Activated T-cell treated with anti-CD3 and anti-CD28 coated beads, Interleukin-2, amount 50 U/mL, for 1 hour (primary cell): ENCODE results near the gene ME3.

Experiments used
- DNase-seq: peaks from one replicate; pipeline ENCODE4 v3.0.0-alpha.2; 2020

Gene ME3

DNA sequence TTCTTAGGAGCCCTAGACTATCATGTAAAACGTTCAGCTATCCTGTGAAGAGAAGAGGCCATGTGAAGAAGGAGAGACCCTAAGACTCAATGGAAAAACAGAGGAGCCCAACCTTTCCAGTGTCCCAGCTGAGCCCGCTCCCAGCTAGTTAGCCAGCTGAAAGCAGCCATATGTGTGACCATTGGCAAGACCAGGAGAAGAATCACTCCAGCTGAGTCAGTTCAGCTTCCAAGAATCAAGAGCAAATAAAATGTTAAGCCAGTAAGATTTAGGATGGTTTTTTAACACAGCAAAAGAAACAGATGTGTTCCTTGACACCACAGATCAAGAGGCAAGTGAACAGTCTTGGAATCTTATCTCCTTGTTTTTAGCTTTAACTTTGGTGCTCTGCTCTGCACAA, 189.7 kb downstream of the ME3 start:
- no peak for DNase-seq

- DNase-seq = no peak
These were observed 191.0 kb downstream of the ME3 start for GRCh38 chr11:86481399-86481798.

DNA sequence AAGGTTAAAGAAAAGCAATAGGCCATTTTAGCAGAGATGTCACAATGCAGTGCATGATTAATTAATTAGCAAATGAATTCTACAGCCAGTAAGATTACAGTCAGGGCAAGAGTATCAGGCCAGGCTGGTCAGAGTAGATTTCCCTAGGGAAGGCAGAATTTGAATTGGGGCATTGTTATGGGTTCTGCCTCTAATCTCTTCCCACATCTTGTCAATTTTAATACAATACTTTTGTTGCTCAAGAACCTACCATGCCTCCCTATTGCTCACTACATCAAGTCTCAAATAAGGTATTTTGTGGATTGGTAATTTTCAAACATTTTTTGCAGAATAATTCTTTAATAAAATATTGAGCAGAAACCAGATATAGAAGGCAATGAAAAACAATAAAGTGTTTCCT, 194.1 kb downstream of the ME3 start:
- DNase-seq = no peak

DNA sequence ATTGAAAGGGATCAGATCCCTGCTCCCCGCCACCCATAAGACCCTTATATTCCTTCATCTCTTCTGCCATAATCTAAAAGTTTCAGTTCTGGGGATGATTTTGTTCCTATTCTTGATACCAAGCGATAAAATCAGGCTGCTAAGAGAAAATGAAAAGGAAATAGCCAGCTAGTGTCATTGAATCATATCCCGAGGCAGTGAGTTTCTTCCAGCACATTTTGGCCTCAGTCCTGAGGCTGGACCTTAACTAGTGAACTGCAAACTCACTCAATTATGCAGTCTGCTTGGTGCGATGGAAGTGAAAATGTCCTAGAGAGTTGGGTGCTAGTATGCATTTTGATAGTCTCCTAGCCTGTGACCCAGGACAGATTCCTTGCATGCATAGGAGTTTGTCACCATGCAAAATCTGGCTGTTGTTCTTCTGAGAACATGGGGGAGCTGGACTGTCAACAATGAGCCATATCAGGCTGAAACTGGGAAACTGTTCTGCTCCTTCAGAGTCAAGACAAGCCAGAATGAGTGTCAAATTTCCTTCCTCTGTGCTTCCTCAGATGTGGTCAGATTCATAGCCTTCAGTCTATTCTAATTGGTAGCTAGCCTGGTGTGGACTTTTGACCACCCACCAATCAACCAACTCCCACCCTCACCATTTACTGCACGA, 194.8 kb downstream of the ME3 start:
- DNase-seq = no peak

DNA sequence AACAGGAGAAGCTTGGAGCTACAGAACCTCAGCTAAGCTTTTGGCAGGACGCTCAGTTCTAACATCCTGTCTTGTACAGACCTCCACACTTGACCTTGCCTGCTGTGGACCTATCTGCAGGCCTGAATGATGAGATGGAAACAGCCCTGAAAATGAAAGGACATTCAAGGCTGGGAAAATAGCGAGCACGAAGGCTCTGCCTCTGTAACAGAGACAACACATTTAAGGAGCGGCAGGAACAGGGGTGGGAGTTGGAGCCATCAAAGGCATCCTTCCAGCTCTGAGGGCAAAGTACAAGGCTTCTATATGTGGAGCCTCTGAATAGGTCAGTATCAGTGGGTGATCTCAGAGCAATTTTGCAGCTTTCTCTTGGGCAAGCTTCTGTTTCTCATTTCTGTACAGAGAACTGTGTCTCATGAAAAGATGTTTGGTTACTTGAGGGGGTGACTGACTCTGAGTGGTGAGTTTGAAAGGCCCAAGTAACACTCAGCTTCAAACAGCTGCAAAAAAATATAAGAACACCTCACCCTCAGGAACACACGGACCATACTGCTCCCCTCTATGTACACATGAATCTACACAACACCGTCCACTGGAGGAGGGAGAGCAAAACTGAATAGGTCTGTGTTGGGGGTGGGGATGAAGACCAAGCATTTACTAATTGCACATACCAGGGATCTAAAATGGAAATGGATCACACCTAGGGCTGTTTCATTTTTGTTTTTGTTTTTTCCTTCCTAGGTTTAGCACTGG, 196.1 kb downstream of the ME3 start:
- no peak for DNase-seq

DNA sequence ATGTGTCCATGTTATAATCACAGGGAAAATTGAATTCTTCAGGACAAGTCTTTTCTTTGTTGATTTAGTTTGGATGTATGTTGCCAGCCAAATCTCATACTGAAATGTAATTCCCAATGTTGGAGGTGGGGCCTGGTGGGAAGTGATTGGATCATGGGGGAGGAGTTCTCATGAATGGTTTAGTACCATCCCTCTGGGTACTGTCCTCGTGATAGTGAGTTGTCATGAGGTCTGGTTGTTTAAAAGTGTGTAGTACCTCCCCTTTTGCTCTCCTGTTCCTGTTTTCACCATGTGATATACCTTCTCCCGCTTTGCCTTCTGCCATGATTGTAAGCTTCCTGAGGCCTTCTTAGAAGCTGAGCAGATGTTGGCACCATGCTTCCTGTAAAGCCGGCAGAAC, 197.4 kb downstream of the ME3 start:
- DNase-seq = no peak

- DNase-seq = no peak
These were observed 198.2 kb downstream of the ME3 start for GRCh38 chr11:86473991-86474833.

- DNase-seq = no peak
These were observed 202.7 kb downstream of the ME3 start for GRCh38 chr11:86469491-86470388.

DNA sequence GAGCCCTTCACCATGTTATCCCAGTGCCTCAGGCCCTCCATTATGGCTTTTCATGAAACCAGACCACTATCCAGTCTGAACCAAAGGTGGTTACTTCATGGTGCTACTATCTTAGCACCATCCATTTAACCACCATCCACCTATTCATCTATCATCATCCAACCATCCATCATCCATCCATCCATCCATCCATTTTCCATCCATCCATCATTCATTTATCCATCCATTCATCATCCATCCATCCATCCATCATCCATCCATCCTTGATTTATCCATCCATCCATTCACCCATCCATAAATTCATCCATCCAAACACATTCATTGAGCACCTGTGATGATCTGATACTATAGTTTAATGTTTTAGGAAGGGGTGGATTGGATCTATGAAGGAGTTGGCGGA, 204.2 kb downstream of the ME3 start:
- no peak for DNase-seq

DNA sequence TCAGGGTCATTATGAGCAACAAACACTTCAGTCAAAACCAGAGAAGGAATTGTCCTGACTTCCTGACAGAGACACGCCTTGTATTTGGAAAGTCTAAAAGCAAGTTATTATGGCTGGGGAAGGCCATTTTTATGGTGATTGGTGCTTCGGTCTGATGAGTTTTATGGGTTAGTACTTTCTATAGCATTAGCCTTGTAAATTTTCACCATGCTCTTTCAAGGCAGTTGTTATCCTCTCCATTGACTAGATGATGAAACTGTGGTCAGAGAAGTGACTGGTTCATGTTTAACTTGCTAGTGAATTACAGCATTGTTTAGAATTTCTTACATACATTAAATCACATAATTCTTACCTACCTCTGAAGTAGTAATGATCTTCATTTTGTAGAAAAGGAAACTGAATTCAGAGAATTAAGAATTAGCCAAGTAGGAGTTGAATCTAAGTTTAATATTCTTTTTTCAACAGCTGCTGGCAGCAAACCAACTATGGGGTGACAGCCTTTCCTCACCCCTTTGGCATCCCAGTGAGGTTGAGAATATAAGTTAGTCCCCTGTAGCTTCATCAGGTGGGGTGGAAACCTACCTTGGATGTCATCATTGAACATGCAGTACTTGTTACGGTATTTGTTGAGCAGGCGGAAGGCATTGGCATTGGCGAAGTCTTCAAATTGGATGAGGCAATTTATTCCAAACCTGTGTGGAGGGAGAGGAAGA, 207.8 kb downstream of the ME3 start:
- DNase-seq = no peak

GRCh38 chr11:86463955-86464354, 208.5 kb downstream of the ME3 start:
- no peak for DNase-seq

GRCh38 chr11:86463120-86463519, 209.3 kb downstream of the ME3 start:
- DNase-seq = no peak

DNA sequence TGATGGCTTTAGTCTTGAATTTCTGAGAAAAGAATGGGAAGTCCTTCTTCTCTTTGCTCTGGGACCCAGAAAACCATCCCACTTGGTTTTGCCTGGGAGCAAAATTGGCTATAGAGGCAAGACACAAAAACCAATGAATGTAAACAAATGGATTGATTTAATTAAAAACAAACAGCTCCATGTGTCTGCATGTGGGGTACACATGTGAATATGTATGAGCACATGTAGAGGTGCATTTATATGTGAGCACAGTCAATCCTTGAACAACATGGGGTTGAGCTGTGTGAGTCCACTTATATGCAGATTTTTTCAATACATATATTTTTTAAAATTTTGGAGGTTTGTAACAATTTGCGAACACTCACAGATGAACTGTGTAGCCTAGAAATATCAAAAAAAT, 210.5 kb downstream of the ME3 start:
- DNase-seq = no peak

- no peak for DNase-seq
These were observed 211.7 kb downstream of the ME3 start for GRCh38 chr11:86460461-86461385.

DNA sequence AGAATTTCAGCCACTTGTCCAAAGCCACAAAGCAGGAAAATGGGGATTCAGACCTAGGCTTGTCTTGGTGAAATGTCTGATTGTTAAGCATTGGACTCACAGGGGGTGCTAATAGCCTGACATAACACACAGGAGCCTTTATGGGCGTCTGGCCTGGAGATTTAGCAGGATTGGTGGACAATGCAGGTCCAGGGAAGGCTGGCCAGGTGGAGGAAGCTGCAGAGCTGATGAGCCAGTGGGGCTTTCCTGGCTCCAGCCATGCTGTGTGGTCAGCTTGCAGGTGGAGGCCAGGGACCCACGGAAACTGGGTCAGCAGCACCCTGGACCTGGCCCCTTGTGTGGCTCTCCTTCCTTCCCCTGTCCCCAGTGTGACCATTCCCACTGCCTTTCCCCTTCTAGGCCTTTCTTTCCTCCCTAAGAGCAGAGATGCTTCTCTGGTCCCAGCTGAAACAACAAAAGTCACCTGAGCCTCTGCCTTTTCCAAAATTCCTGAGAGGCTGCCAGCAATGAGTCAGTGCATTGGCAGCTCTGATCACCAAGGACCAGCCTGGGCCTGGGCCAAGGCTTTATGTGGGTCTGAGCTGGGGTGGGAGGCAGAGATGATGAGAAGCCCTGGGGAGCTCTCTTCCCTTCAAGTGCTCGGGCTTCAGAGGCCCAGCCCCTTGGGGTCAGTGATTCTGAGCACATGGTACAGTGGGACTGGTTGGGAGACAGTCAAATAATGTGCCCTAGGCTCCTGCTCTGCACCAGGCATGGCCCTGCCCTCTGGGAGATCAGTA, 212.5 kb downstream of the ME3 start:
- no peak for DNase-seq

DNA sequence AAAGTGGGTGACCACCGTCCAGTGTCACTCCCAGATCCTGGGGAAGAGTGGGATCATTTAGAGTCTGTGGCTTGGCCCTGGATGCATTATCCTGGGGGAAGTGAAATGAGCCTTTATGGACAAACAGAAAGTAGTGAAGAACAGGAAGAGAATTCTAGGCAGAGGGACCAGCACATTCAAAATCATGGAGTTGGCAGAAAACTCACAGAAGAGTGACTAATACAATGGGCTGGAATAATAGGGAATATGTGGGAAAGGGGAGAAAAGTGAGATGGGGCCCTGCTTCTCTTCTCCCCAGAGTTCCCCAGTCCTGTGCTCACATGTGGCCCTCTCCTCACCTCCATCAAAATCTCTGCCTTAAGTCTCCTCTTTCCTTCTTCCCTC, 213.4 kb downstream of the ME3 start:
- no peak for DNase-seq

GRCh38 chr11:86458294-86459001, 214.0 kb downstream of the ME3 start:
- DNase-seq = no peak

DNA sequence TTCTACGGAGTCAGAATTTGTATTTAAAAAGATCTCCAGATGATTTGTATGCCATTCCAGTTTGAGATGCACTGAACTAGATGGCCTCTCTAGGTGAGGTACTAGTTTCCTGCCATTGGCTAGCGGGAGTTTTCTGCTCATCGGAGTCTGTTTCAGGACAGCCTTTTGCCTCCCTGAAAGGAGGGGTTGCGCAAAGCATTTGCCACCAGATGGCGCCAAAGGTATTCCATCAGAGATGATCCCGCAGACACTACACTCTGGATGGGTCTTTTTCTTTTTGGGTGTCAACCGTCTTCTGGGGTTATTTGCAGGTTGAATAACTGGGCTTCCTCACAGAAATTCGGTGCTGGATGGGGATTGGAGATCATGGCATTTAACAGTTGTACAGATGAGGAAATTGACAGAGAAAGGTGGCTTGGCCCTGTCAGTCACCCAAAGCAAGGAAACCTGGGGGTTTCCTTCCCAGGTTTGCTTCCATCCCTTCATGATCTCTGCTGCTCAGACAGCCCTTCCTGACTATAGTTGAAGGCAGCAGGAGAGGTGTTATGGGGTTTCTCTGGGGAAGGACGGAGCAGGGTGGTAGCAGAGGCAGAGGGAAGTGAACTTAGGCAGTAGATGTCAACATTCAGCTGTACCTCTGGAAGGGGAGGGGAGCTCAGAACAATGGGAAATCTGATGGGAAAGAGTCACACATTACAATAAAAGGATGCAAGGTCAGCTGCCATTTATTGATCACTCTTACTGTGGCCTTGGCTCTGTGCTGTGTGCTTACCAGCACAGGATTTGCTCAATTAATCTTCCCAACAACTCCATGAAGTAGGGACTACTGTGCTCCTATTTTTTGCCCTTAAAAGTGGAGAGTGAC, 216.1 kb downstream of the ME3 start:
- DNase-seq = peak; percentile 64
